ENCODE measurements around the gene BCL2A1.

DNA sequence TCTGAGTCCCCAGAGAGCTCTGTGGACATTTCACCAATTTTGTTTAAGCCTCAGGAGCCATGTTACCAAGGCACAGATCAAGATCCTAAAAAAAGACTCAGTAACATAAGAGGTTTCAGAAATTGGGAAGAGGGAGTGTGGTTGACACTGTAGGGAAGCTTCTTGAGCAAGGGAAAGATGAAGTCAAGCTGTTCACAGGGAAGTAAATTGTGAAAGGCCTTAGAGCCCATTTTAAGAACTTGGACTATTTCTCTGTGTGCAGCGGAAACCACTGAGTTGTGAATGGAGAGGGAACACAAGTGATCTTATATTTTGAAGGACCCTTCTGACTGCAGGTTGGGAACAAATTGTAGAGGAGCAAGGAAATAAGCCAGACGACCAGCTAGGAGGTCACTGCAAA lies 18.7 kb downstream of the BCL2A1 start:
- TF ChIP-seq, protein P1, sequence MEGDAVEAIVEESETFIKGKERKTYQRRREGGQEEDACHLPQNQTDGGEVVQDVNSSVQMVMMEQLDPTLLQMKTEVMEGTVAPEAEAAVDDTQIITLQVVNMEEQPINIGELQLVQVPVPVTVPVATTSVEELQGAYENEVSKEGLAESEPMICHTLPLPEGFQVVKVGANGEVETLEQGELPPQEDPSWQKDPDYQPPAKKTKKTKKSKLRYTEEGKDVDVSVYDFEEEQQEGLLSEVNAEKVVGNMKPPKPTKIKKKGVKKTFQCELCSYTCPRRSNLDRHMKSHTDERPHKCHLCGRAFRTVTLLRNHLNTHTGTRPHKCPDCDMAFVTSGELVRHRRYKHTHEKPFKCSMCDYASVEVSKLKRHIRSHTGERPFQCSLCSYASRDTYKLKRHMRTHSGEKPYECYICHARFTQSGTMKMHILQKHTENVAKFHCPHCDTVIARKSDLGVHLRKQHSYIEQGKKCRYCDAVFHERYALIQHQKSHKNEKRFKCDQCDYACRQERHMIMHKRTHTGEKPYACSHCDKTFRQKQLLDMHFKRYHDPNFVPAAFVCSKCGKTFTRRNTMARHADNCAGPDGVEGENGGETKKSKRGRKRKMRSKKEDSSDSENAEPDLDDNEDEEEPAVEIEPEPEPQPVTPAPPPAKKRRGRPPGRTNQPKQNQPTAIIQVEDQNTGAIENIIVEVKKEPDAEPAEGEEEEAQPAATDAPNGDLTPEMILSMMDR (IDR thresholded peaks at IDR 0.05; ENCODE audit: low read depth, low read length) = no peak
- TF ChIP-seq EZH2phosphoT487 (IDR thresholded peaks at IDR 0.05; ENCODE audit: low read depth) = no peak
